Stimulated activated CD4-positive, alpha-beta T cell treated with anti-CD3 and anti-CD28 coated beads, Interleukin-12 subunit alpha, Interleukin-12 subunit beta, amount 100 ng/mL, for 48 hours (primary cell): ENCODE results near the gene PILRB.
"Not testable (repeated sequence)": the region's sequence is repeated elsewhere in the genome, so short reads cannot be mapped to it uniquely, and the experiment has no call there.

Experiments
- DNase-seq, 3 donors: peaks; one replicate each; pipeline ENCODE4 v3.0.0-alpha.2; 2020; ENCODE audit warnings: low read depth in 2 of 3, low spot score in 1 of 3

Gene PILRB

GRCh38 chr7:100373870-100374598 is 16.1 kb downstream of the PILRB start:
- DNase-seq, result not testable (repeated sequence)

GRCh38 chr7:100374601-100375000 is 16.7 kb downstream of the PILRB start:
- no peak for DNase-seq

DNA sequence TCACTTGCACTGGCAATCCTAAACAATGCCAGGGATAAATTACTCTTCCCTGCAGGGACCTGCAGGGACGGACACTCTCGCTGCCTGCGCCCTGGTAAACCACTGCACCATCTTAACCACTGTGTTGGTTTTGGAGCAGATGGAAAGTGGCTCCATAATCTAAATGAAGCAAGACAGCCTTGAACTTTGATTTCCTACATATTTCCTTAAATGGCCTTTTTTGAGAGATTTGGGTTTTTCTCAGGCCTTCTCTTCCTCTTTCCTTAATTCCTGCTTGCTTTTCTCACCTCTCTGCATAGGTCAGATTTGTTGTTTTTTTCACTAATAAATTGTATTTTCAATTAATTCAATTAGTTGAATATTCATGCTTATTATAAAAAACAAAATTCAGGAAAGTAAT is 18.1 kb downstream of the PILRB start:
- no peak for DNase-seq

- DNase-seq, result no peak
Observed at GRCh38 chr7:100378114-100378755, 20.3 kb downstream of the PILRB start.

- DNase-seq, result no peak
Observed at GRCh38 chr7:100380196-100380595, 22.3 kb downstream of the PILRB start.

GRCh38 chr7:100381531-100382233 is 23.8 kb downstream of the PILRB start:
- DNase-seq, result not testable (repeated sequence)

- not testable (repeated sequence) for DNase-seq
Observed at GRCh38 chr7:100382234-100382853, 24.4 kb downstream of the PILRB start.

GRCh38 chr7:100384628-100385294 is 26.8 kb downstream of the PILRB start:
- no peak for DNase-seq

DNA sequence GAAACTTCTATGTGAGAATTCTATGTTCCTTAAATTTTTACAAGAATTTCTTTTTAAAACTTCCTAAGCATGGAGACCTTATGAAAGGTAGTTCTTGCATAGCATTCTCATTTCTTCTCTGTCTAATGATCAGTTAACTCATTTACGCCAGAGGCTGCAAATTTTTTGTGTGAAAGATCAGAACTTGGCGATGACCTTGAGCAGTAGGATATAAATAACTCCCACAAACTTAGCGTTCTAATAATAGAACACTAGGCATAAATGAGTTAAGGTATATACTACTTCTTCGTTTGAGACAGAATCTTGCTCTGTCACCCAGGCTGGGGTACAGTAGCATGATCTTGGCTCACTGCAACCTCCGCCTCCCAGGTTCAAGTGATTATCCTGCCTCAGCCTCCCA is 29.0 kb downstream of the PILRB start:
- DNase-seq, result no peak

- DNase-seq, result no peak
Observed at GRCh38 chr7:100387695-100388094, 29.8 kb downstream of the PILRB start.

GRCh38 chr7:100389437-100390088 is 31.6 kb downstream of the PILRB start:
- DNase-seq, result no peak

GRCh38 chr7:100390286-100391009 is 32.5 kb downstream of the PILRB start:
- DNase-seq, result no peak

DNA sequence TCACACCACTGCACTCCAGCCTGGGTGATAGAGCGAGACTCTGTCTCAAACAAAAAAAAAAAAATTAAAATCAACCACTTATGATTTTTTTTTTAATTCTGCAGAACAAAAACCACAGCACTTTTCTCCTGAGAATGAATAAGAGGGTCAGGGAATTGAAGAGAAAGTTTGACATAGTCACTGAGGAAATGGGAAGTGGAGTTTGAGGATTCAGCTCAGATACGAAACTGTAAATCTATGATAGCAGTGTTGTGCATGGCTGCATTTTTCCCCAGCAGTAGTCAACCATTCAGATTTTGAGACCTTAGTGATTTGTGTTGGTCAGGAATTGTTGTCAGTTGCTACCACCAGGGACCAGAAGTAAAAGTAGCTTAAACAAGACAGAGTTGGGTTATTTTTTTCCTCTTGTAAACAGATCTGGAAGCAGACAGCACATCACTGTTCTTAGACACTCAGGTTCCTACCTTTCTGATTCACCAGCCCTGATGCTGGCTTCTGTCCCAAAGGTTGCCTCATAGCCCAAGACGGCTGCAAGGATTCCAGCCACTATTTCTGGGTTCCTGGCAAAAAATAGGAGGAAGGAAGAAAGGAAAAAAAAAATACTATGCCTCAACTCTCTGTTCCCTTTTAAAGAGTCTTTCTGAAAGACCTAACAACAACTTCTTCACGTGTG is 35.5 kb downstream of the PILRB start:
- no peak for DNase-seq

GRCh38 chr7:100394077-100394476 is 36.2 kb downstream of the PILRB start:
- DNase-seq, result no peak

DNA sequence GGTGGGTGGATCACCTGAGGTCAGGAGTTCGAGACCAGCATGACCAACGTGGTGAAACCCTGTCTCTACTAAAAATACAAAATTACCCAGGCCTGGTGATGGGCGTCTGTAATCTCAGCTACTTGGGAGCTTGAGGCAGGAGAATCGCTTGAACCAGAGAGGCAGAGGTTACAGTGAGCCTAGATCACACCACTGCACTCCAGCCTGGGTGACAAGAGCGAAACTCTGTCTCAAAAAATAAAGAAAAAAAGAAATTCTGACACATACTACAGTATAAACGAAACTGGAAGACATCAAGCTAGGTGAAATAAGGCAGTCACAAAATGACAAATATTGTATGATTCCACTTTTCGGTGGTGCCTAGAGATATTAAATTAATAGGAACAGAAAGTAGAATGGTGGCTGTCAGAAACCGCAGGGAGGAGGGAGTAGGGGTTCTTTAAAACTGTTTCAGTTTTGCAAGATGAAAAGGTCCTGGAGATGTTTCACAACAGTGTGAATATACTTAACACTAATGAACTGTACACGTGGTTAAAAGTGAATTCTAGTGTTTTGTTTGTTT is 38.6 kb downstream of the PILRB start:
- peak; percentile 40 to 45 (median 44) for DNase-seq

DNA sequence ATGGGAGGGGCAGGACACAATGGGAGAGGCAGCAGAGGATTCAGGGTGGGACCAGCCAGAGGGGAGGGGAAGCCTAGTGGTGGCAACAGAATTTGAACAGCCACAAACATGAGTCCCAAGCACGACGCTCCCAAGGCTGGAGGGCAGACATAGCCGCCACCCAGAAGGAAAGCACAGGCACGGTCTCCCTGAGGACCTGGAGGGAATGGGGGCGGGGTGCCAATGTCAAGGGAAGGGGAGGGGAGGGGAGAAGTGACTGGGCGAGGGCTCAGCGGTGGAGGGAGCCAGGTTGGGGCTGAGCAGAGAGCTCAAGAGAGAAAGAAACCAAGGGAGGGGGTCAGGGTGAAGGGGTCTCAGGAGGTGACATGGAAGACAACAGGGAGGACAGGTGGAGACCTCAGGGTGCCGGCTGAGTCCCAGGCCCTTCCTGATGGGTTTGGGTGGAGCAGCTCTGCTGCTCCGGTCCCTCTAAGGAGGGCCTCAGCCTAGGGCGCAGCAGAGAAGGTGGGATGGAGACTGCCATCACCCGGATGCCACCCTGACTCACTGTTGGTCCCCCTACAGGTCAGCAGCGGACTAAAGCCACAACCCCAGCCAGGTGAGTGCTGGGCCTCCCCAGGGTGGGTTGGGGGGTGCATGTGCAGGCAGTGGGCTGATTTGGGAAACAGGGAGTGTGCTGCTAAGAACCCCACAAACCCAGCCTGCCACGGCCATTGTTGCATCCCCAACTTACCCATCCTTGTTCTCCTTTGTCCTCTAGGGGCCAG is 39.6 kb downstream of the PILRB start:
- no peak for DNase-seq

GRCh38 chr7:100398239-100398638 is 40.3 kb downstream of the PILRB start:
- no peak for DNase-seq

GRCh38 chr7:100400041-100400440 is 42.1 kb downstream of the PILRB start:
- DNase-seq, result no peak
